ENCODE measurements around the gene POLR3K.

POLR3K gene

GRCh38 chr16:53346-54236, at the start of gene POLR3K, which contains the start of gene SNRNP25:
Gene POLR3K (minus strand): TSS chr16:53608. CDS start chr16:53586, 22 bp downstream.
Gene SNRNP25 (plus strand): TSS chr16:53828. CDS start chr16:54017, 189 bp downstream.
- peak; percentile 99 for DNase-seq

GRCh38 chr16:102060-102855, 48.9 kb upstream of the POLR3K start:
- DNase-seq, result no peak

- DNase-seq, result no peak
Observed at GRCh38 chr16:101586-101985, 48.2 kb upstream of the POLR3K start.

- no peak for DNase-seq
Observed at GRCh38 chr16:100989-101388, 47.6 kb upstream of the POLR3K start.

- DNase-seq, result no peak
Observed at GRCh38 chr16:97822-98221, 44.4 kb upstream of the POLR3K start.

GRCh38 chr16:96935-97381, 43.5 kb upstream of the POLR3K start:
- DNase-seq, result peak; percentile 90

- no peak for DNase-seq
Observed at GRCh38 chr16:94918-95265, 41.5 kb upstream of the POLR3K start.

GRCh38 chr16:92431-93339, 39.3 kb upstream of the POLR3K start:
- no peak for DNase-seq

GRCh38 chr16:91484-91883, 38.1 kb upstream of the POLR3K start:
- peak; percentile 49 for DNase-seq

GRCh38 chr16:89391-90302, 36.2 kb upstream of the POLR3K start:
- DNase-seq, result no peak

GRCh38 chr16:88613-89012, 35.2 kb upstream of the POLR3K start:
- DNase-seq, result no peak

- DNase-seq, result no peak
Observed at GRCh38 chr16:86483-86952, 33.1 kb upstream of the POLR3K start.

GRCh38 chr16:85865-86264, 32.5 kb upstream of the POLR3K start:
- no peak for DNase-seq

GRCh38 chr16:85407-85782, 32.0 kb upstream of the POLR3K start:
- DNase-seq, result no peak

GRCh38 chr16:84718-85406, 31.5 kb upstream of the POLR3K start:
- no peak for DNase-seq

GRCh38 chr16:83781-84615, 30.6 kb upstream of the POLR3K start:
- DNase-seq, result no peak

- DNase-seq, result no peak
Observed at GRCh38 chr16:83060-83603, 29.7 kb upstream of the POLR3K start.

- no peak for DNase-seq
Observed at GRCh38 chr16:79151-80054, 26.0 kb upstream of the POLR3K start.
